OCI-LY1 (cell line): ENCODE measurements around the gene CHN1.

Source experiments
- CTCF ChIP-seq: fragments of 200-600 bp; sonication (generic), shearing (Covaris generic); IDR thresholded peaks from 2 replicates; pipeline ENCODE4 v1.5.1; 2017; ENCODE audit warnings: mild to moderate bottlenecking, antibody characterized with exemption, low read length, moderate library complexity, mixed read lengths
- EZH2 ChIP-seq: fragments of 200-600 bp; sonication (generic), shearing (Covaris generic); IDR thresholded peaks from 2 replicates; pipeline ENCODE4 v1.8.0; 2017; ENCODE audit warnings: borderline replicate concordance, mixed run types, mild to moderate bottlenecking, antibody characterized with exemption, low read length, moderate library complexity, mixed read lengths

- TF ChIP-seq CTCF: no peak
- TF ChIP-seq EZH2: no peak
These were observed 8.1 kb downstream of the CHN1 start for GRCh38 chr2:174997110-174997509.
